Measurements from ENCODE around the gene TRIM65. TPM values are rescaled to one million over a fixed set of nuclear protein-coding genes. Genes with fewer than 3 reads are reported as not detected.

Gene TRIM65
- total and polyA plus RNA-seq, 2 of the 13 experiments (the other 11 are each of a cell fraction or from before 2014, with no cell fraction given): 10.3 to 22.4 TPM

DNA sequence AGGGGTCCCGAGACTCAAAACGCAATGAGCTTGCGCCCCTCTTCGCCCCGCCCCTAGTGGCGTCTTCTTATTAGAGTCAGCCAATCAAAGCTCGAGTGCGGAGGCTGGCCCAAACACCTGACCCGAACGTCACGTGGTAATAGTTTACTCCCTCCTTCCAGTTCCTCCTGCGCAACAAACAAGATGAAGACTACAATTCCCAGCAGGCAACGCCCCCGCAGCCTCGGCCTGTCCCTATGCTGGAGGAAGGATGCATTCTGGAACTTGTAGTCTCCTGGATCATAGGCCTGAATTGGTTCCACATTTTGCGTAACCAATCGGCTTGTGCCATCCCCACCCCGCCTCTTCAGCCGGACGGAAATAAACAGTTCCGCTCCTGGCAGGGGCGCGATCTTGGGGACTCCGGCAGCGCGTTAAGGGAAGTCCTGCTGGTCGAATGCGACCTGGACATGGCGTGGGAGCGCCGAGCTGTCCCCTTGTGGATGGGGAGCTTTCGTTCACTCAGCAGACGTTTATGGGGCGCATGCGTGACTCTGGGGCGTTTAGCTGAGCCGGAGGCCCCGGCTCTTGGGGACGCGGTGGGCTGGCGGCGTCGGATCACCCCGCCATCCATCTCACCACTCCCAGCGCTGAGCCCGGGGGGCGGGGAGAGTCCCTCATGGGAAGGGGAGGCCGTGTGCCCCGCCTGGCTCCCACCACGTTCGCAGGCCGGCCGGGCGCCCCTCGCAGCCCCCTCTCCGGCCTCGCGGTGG is 41.3 kb downstream of the TRIM65 start, which contains the start of gene WBP2 (continued):
- TF ChIP-seq, protein P1, sequence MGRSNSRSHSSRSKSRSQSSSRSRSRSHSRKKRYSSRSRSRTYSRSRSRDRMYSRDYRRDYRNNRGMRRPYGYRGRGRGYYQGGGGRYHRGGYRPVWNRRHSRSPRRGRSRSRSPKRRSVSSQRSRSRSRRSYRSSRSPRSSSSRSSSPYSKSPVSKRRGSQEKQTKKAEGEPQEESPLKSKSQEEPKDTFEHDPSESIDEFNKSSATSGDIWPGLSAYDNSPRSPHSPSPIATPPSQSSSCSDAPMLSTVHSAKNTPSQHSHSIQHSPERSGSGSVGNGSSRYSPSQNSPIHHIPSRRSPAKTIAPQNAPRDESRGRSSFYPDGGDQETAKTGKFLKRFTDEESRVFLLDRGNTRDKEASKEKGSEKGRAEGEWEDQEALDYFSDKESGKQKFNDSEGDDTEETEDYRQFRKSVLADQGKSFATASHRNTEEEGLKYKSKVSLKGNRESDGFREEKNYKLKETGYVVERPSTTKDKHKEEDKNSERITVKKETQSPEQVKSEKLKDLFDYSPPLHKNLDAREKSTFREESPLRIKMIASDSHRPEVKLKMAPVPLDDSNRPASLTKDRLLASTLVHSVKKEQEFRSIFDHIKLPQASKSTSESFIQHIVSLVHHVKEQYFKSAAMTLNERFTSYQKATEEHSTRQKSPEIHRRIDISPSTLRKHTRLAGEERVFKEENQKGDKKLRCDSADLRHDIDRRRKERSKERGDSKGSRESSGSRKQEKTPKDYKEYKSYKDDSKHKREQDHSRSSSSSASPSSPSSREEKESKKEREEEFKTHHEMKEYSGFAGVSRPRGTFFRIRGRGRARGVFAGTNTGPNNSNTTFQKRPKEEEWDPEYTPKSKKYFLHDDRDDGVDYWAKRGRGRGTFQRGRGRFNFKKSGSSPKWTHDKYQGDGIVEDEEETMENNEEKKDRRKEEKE (IDR thresholded peaks at IDR 0.05): no peak
- peak; percentile 88 for TF ChIP-seq KLF11 (CRISPR knock-in tag; IDR thresholded peaks at IDR 0.05)
- TF ChIP-seq, protein P2, sequence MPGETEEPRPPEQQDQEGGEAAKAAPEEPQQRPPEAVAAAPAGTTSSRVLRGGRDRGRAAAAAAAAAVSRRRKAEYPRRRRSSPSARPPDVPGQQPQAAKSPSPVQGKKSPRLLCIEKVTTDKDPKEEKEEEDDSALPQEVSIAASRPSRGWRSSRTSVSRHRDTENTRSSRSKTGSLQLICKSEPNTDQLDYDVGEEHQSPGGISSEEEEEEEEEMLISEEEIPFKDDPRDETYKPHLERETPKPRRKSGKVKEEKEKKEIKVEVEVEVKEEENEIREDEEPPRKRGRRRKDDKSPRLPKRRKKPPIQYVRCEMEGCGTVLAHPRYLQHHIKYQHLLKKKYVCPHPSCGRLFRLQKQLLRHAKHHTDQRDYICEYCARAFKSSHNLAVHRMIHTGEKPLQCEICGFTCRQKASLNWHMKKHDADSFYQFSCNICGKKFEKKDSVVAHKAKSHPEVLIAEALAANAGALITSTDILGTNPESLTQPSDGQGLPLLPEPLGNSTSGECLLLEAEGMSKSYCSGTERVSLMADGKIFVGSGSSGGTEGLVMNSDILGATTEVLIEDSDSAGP (CRISPR knock-in tag; IDR thresholded peaks at IDR 0.05; ENCODE audit: borderline replicate concordance): peak; percentile 97
- TF ChIP-seq ZNF790 (CRISPR knock-in tag; IDR thresholded peaks at IDR 0.05; ENCODE audit: borderline replicate concordance): no peak
- peak; percentile 49; the same call in 1 of the 2 replicates for TF ChIP-seq TOE1 (CRISPR knock-in tag; IDR thresholded peaks at IDR 0.05)
- no peak for TF ChIP-seq ZNF251 (CRISPR knock-in tag; IDR thresholded peaks at IDR 0.05)
- no peak; the same call in 1 of the 2 replicates for TF ChIP-seq TSC22D2 (CRISPR knock-in tag; IDR thresholded peaks at IDR 0.05; ENCODE audit: borderline replicate concordance)
- peak; percentile 95 for TF ChIP-seq TAF1 (CRISPR knock-in tag; IDR thresholded peaks at IDR 0.05)
- TF ChIP-seq ZMAT3 (CRISPR knock-in tag; conservative IDR thresholded peaks at IDR 0.05): peak; percentile 85; the same call in 1 of the 2 replicates
- TF ChIP-seq NR2F6 (IDR thresholded peaks at IDR 0.05): no peak
- TF ChIP-seq NR2F6 (CRISPR knock-in tag; IDR thresholded peaks at IDR 0.05): no peak; the same call in 1 of the 2 replicates
- TF ChIP-seq ZNF780A (CRISPR knock-in tag; IDR thresholded peaks at IDR 0.05): no peak
- TF ChIP-seq ZSCAN31 (CRISPR knock-in tag; IDR thresholded peaks at IDR 0.05; ENCODE audit: low read depth): peak; percentile 97
- no peak for TF ChIP-seq NCOA5 (CRISPR knock-in tag; IDR thresholded peaks at IDR 0.05)
- TF ChIP-seq ZNF773 (CRISPR knock-in tag; IDR thresholded peaks at IDR 0.05; ENCODE audit: borderline replicate concordance): 0 out of 2 replicates have a peak, but pooled peaks have one; percentile 65
- peak; percentile 100 for TF ChIP-seq ZNF143 (CRISPR knock-in tag; IDR thresholded peaks at IDR 0.05)
- no peak for TF ChIP-seq MBD4 (IDR thresholded peaks at IDR 0.05; ENCODE audit: borderline replicate concordance, low read length)
- TF ChIP-seq, protein P3, sequence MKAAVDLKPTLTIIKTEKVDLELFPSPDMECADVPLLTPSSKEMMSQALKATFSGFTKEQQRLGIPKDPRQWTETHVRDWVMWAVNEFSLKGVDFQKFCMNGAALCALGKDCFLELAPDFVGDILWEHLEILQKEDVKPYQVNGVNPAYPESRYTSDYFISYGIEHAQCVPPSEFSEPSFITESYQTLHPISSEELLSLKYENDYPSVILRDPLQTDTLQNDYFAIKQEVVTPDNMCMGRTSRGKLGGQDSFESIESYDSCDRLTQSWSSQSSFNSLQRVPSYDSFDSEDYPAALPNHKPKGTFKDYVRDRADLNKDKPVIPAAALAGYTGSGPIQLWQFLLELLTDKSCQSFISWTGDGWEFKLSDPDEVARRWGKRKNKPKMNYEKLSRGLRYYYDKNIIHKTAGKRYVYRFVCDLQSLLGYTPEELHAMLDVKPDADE (CRISPR knock-in tag; IDR thresholded peaks at IDR 0.05): 0 out of 2 replicates have a peak, but pooled peaks have one; percentile 72
- TF ChIP-seq, protein P4, sequence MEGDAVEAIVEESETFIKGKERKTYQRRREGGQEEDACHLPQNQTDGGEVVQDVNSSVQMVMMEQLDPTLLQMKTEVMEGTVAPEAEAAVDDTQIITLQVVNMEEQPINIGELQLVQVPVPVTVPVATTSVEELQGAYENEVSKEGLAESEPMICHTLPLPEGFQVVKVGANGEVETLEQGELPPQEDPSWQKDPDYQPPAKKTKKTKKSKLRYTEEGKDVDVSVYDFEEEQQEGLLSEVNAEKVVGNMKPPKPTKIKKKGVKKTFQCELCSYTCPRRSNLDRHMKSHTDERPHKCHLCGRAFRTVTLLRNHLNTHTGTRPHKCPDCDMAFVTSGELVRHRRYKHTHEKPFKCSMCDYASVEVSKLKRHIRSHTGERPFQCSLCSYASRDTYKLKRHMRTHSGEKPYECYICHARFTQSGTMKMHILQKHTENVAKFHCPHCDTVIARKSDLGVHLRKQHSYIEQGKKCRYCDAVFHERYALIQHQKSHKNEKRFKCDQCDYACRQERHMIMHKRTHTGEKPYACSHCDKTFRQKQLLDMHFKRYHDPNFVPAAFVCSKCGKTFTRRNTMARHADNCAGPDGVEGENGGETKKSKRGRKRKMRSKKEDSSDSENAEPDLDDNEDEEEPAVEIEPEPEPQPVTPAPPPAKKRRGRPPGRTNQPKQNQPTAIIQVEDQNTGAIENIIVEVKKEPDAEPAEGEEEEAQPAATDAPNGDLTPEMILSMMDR (CRISPR knock-in tag; IDR thresholded peaks at IDR 0.05): no peak; the same call in 1 of the 2 replicates
- TF ChIP-seq TRIM24 (CRISPR knock-in tag; IDR thresholded peaks at IDR 0.05): no peak
- no peak for TF ChIP-seq ZKSCAN5 (CRISPR knock-in tag; IDR thresholded peaks at IDR 0.05)
- TF ChIP-seq KLF15 (CRISPR knock-in tag; IDR thresholded peaks at IDR 0.05; ENCODE audit: borderline replicate concordance): peak; percentile 85
- TF ChIP-seq NCOA1 (CRISPR knock-in tag; IDR thresholded peaks at IDR 0.05): peak; percentile 96; the same call in 1 of the 2 replicates
- TF ChIP-seq ZNF260 (CRISPR knock-in tag; IDR thresholded peaks at IDR 0.05; ENCODE audit: borderline replicate concordance, low read depth): no peak

All from HepG2 (cell line).